BJ (cell line): Measurements from ENCODE around the gene NR2F2. TPM values are rescaled to one million over a fixed set of nuclear protein-coding genes. Genes with fewer than 3 reads are reported as not detected.

Experiments
- CTCF ChIA-PET: fragments of 350-600 bp; formaldehyde crosslinking; extraction: SDS; loops from one replicate; lab custom pipeline; 2021; ENCODE audit warnings: antibody characterized with exemption, inconsistent platforms; lab: Yijun Ruan, JAX
- POLR2A ChIA-PET: fragments of 300-600 bp; sonication (Branson Sonifier 250); formaldehyde crosslinking; extraction: SDS; loops from one replicate; lab custom pipeline; 2021; ENCODE audit warnings: antibody characterized with exemption; lab: Charles Lee
- DNase-seq: peaks from one replicate; pipeline ENCODE4 v3.0.0-alpha.2; 2011; ENCODE audit warnings: low read depth
- H3K27me3 ChIP-seq: 2 replicates; pipeline ENCODE4 v1.6.0; 2011; ENCODE audit warnings: low read length; ENCODE audit not compliant: control insufficient read depth, insufficient read depth
- H3K36me3 ChIP-seq: 2 replicates; pipeline ENCODE4 v1.5.1; 2011; ENCODE audit warnings: low read length; ENCODE audit not compliant: control insufficient read depth, insufficient read depth
- H3K4me3 ChIP-seq: 2 replicates; pipeline ENCODE4 v1.5.1; 2011; ENCODE audit warnings: low read depth, mild to moderate bottlenecking, control low read depth, low read length
- polyA plus RNA-seq: library from polyadenylated mRNA; depleted of rRNA; stranded (reverse); fragments of >200 nt; gene quantifications from 2 replicates; pipeline ENCODE4 v1.2.3, GENCODE V29; 2011
- TF ChIP-seq, protein P1 (sequence below): IDR thresholded peaks from 2 replicates; pipeline ENCODE4 v1.5.1; 2011; ENCODE audit warnings: low read depth, mild to moderate bottlenecking, control low read depth, inconsistent platforms, low read length, moderate library complexity; ENCODE audit not compliant: insufficient read depth

Gene NR2F2
- polyA plus RNA-seq, 1 experiment = 50.0 TPM

GRCh38 chr15:96309143-96309660 lies 21.3 kb upstream of the NR2F2 start:
- ChIA-PET POLR2A (no interaction called here), CTCF (no interaction called here)
- Histone ChIP-seq H3K36me3 (no peaks in the 10 kb centered on the region; the same call in 1 of the 2 replicates), H3K27me3 (no peaks in the 10 kb centered on the region), H3K4me3 (no peak overlapping the region)
- TF ChIP-seq, protein P1, sequence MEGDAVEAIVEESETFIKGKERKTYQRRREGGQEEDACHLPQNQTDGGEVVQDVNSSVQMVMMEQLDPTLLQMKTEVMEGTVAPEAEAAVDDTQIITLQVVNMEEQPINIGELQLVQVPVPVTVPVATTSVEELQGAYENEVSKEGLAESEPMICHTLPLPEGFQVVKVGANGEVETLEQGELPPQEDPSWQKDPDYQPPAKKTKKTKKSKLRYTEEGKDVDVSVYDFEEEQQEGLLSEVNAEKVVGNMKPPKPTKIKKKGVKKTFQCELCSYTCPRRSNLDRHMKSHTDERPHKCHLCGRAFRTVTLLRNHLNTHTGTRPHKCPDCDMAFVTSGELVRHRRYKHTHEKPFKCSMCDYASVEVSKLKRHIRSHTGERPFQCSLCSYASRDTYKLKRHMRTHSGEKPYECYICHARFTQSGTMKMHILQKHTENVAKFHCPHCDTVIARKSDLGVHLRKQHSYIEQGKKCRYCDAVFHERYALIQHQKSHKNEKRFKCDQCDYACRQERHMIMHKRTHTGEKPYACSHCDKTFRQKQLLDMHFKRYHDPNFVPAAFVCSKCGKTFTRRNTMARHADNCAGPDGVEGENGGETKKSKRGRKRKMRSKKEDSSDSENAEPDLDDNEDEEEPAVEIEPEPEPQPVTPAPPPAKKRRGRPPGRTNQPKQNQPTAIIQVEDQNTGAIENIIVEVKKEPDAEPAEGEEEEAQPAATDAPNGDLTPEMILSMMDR = no peak
- no peak for DNase-seq

- no peaks in the 10 kb centered on the region for H3K27me3 ChIP-seq
- no peaks in the 10 kb centered on the region; the same call in 1 of the 2 replicates for H3K36me3 ChIP-seq
- no peak for DNase-seq
- POLR2A ChIA-PET = no interaction called here
- CTCF ChIA-PET = interaction anchor here (0.6 to 0.9 kb wide), 2 partner anchors 32 to 164 kb away, joined by 3 to 4 read pairs; no protein-coding TSS in a partner anchor
- TF ChIP-seq, protein P1 = no peak
- H3K4me3 ChIP-seq = no peak overlapping the region
These were observed 19.1 kb upstream of the NR2F2 start for GRCh38 chr15:96311256-96311955.

GRCh38 chr15:96311956-96312294 lies 18.6 kb upstream of the NR2F2 start:
- POLR2A ChIA-PET = no interaction called here

GRCh38 chr15:96312641-96313335 lies 17.7 kb upstream of the NR2F2 start:
- CTCF ChIA-PET = interaction anchor here (0.9 to 1.0 kb wide), 2 partner anchors 266 to 1053 kb away, joined by 3 read pairs; no protein-coding TSS in a partner anchor
- POLR2A ChIA-PET = no interaction called here
- TF ChIP-seq, protein P1 = no peak

More at GRCh38 chr15:96311956-96312294, 18.6 kb upstream of the NR2F2 start:
- DNase-seq = no peak
- CTCF ChIA-PET = interaction anchor here (0.6 to 1.0 kb wide), 3 partner anchors 165 to 1052 kb away, joined by 3 to 4 read pairs (median 3); no protein-coding TSS in a partner anchor
- Histone ChIP-seq H3K27me3 (no peaks in the 10 kb centered on the region), H3K4me3 (no peak overlapping the region), H3K36me3 (no peaks in the 10 kb centered on the region)
- TF ChIP-seq, protein P1 = no peak

DNA sequence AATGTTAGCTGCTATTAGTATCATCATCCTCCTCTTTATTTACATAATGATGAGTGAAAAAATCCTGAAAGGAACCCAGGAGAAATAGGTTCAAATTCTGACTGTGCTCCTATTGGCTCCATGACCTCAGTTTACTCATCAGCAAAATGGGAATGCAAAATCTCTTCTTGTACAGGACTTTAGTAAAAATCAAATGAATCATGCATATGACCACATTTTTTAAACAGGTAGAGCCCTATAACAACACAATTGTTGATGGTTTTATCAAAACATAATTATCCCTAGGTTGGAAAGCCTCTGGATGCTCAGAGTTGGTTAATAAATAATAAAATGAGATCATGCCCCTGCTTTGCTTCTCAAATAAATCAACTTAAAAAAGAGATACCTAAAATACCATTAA lies 16.0 kb upstream of the NR2F2 start:
- Histone ChIP-seq H3K27me3 (no peaks in the 10 kb centered on the region), H3K4me3 (no peak overlapping the region), H3K36me3 (no peaks in the 10 kb centered on the region)
- CTCF ChIA-PET = interaction anchor here (0.6 kb wide), 1 partner anchor 119 kb away, joined by 3 read pairs; no protein-coding TSS in a partner anchor
- TF ChIP-seq, protein P1 = no peak
- POLR2A ChIA-PET = interaction anchor here (0.6 kb wide), 1 partner anchor 30 kb away, joined by 3 read pairs; no protein-coding TSS in a partner anchor
- DNase-seq = no peak

More at GRCh38 chr15:96312641-96313335, 17.7 kb upstream of the NR2F2 start:
- Histone ChIP-seq H3K4me3 (no peak overlapping the region), H3K27me3 (no peaks in the 10 kb centered on the region), H3K36me3 (no peaks in the 10 kb centered on the region)
- DNase-seq = no peak
